Globus pallidus (tissue), 1 donor: ENCODE measurements around the gene SUCLG2.

ENCODE experiments used
- DNase-seq: peaks from one replicate; pipeline ENCODE4 v3.0.0-alpha.2; 2015; ENCODE audit warnings: low spot score

Gene SUCLG2

GRCh38 chr3:67384016-67384415 lies 270.4 kb downstream of the SUCLG2 start:
- no peak for DNase-seq

- no peak for DNase-seq
These were observed 271.0 kb downstream of the SUCLG2 start for GRCh38 chr3:67383379-67383778.

- DNase-seq, result no peak
These were observed 271.9 kb downstream of the SUCLG2 start for GRCh38 chr3:67382536-67382935.

- DNase-seq, result no peak
These were observed 272.6 kb downstream of the SUCLG2 start for GRCh38 chr3:67381667-67382272.

GRCh38 chr3:67380118-67380517 lies 274.3 kb downstream of the SUCLG2 start:
- no peak for DNase-seq

GRCh38 chr3:67377299-67377698 lies 277.1 kb downstream of the SUCLG2 start:
- DNase-seq, result no peak

- DNase-seq, result no peak
These were observed 278.0 kb downstream of the SUCLG2 start for GRCh38 chr3:67376416-67376815.

GRCh38 chr3:67375976-67376375 lies 278.4 kb downstream of the SUCLG2 start:
- DNase-seq, result no peak

GRCh38 chr3:67362686-67363085 lies 291.7 kb downstream of the SUCLG2 start:
- no peak for DNase-seq

- DNase-seq, result no peak
These were observed 292.6 kb downstream of the SUCLG2 start for GRCh38 chr3:67361770-67362169.

- DNase-seq, result no peak
These were observed 293.1 kb downstream of the SUCLG2 start for GRCh38 chr3:67361323-67361722.

- DNase-seq, result no peak
These were observed 296.6 kb downstream of the SUCLG2 start for GRCh38 chr3:67357610-67358458.

- no peak for DNase-seq
These were observed 304.7 kb downstream of the SUCLG2 start for GRCh38 chr3:67349551-67350174.

GRCh38 chr3:67346081-67346480 lies 308.3 kb downstream of the SUCLG2 start:
- DNase-seq, result no peak

GRCh38 chr3:67335813-67336212 lies 318.6 kb downstream of the SUCLG2 start:
- no peak for DNase-seq

GRCh38 chr3:67334588-67334987 lies 319.8 kb downstream of the SUCLG2 start:
- no peak for DNase-seq

GRCh38 chr3:67329358-67329757 lies 325.1 kb downstream of the SUCLG2 start:
- DNase-seq, result no peak

- no peak for DNase-seq
These were observed 326.8 kb downstream of the SUCLG2 start for GRCh38 chr3:67327582-67327981.

- no peak for DNase-seq
These were observed 329.2 kb downstream of the SUCLG2 start for GRCh38 chr3:67325231-67325630.
